ENCODE results near the gene DCLK1. TPM values are rescaled to one million over a fixed set of nuclear protein-coding genes. Genes with fewer than 3 reads are reported as not detected.
A peak's percentile ranks its signal among the peaks of the same experiment; 100 is the strongest.

The DCLK1 gene
- total and polyA plus RNA-seq, 8 donors: 0.67 to 10.1 (median 1.7) TPM

GRCh38 chr13:35723053-35723461 lies 408.1 kb downstream of the DCLK1 start:
- intact Hi-C loops (cut with DNase I): no loop called here
- Histone ChIP-seq H3K27me3 (no peaks in the 10 kb centered on the region), H3K9me3 (no peaks in the 10 kb centered on the region), H3K4me3 (no peak overlapping the region), H3K4me1 (no peaks in the 10 kb centered on the region), H3K27ac (no peak overlapping the region), H3K36me3 (no peaks in the 10 kb centered on the region)
- DNase-seq (no peak), ATAC-seq (peak in 1 of 4 donors; percentile 48), FAIRE-seq (no peak)
- no peak for TF ChIP-seq CTCF (IDR thresholded peaks at IDR 0.05)
- 39% methylated on average over 5 of the region's 5 CpGs for WGBS, 2 donors

- Histone ChIP-seq H3K27me3 (no peaks in the 10 kb centered on the region), H3K36me3 (no peaks in the 10 kb centered on the region), H3K9me3 (no peaks in the 10 kb centered on the region), H3K27ac (no peak overlapping the region), H3K4me3 (no peak overlapping the region), H3K4me1 (no peaks in the 10 kb centered on the region)
- intact Hi-C loops (cut with DNase I): no loop called here
- no peak for DNase-seq
- ATAC-seq: no peak
- no peak for FAIRE-seq
- TF ChIP-seq CTCF (IDR thresholded peaks at IDR 0.05): no peak
- 60 to 68% methylated on average over 9 of the region's 9 CpGs for WGBS, 2 donors
Observed at GRCh38 chr13:35722458-35723052, 408.6 kb downstream of the DCLK1 start.

- intact Hi-C loops (cut with DNase I): no loop called here
- H3K4me3 ChIP-seq: no peak overlapping the region
- ATAC-seq (peak; percentile 56 to 89 (median 72)), FAIRE-seq (no peak), DNase-seq (peak in 3 of 6 donors; percentile 40 to 76 (median 40))
- H3K4me1 ChIP-seq: no peaks in the 10 kb centered on the region
- H3K27ac ChIP-seq: no peak overlapping the region
- peak; percentile 76 to 88 (median 82) for TF ChIP-seq CTCF (IDR thresholded peaks at IDR 0.05)
- no peaks in the 10 kb centered on the region for H3K9me3 ChIP-seq
- H3K27me3 ChIP-seq: no peaks in the 10 kb centered on the region
- 22 to 25% methylated on average over 21 of the region's 21 CpGs for WGBS, 2 donors
- no peaks in the 10 kb centered on the region for H3K36me3 ChIP-seq
Observed at GRCh38 chr13:35720690-35721554, 410.3 kb downstream of the DCLK1 start.

- no peaks in the 10 kb centered on the region for H3K9me3 ChIP-seq
- no peak for FAIRE-seq
- intact Hi-C loops (cut with DNase I): no loop called here
- H3K36me3 ChIP-seq: no peaks in the 10 kb centered on the region
- no peak overlapping the region for H3K4me3 ChIP-seq
- WGBS, 2 donors: 50 to 57% methylated on average over 5 of the region's 5 CpGs
- no peak for ATAC-seq
- H3K27ac ChIP-seq: no peak overlapping the region
- TF ChIP-seq CTCF (IDR thresholded peaks at IDR 0.05): no peak
- DNase-seq: no peak
- H3K27me3 ChIP-seq: no peaks in the 10 kb centered on the region
- no peaks in the 10 kb centered on the region for H3K4me1 ChIP-seq
Observed at GRCh38 chr13:35720290-35720689, 410.9 kb downstream of the DCLK1 start.

Other genes with a start within 250 kb of the DCLK1 start
- gene SOHLH2, start 83.2 kb upstream of the DCLK1 start, total RNA-seq: under 1 TPM in 2 of 6 donors, not detected in 4; 0.08 to 0.12 TPM
- under 1 TPM in 1 of 2 donors, not detected in 1; 0.05 TPM for gene SOHLH2, start 83.2 kb upstream of the DCLK1 start, polyA plus RNA-seq
- gene CCDC169, start 166.4 kb upstream of the DCLK1 start, total RNA-seq: under 1 TPM; 0.08 to 0.55 (median 0.29) TPM
- gene CCDC169, start 166.4 kb upstream of the DCLK1 start, polyA plus RNA-seq: under 1 TPM; 0.11 to 0.14 TPM
- 10 to 100 TPM in 5 of 6 donors, 1 to 10 TPM in 1; 9.2 to 18.7 (median 12.0) TPM for gene SPART, start 215.0 kb upstream of the DCLK1 start, total RNA-seq
- 10 to 100 TPM in 1 of 2 donors, 1 to 10 TPM in 1; 5.9 to 16.1 TPM for gene SPART, start 215.0 kb upstream of the DCLK1 start, polyA plus RNA-seq

Measured in pancreas (tissue), 10 donors.